Body of pancreas (tissue), 4 donors: ENCODE data around the gene EPN2.

Experiments used
- CTCF ChIP-seq, 7 experiments: fragments of 450-650 bp in 4 of 7; fragments of 200-600 bp in 3 of 7; sonication (generic) in 3 of 7; IDR thresholded peaks; one replicate each; pipeline ENCODE4 v1.5.1; 2016 to 2019; ENCODE audit warnings: antibody characterized with exemption in 7 of 7
- POLR2A ChIP-seq, 3 donors: fragments of 450-650 bp; IDR thresholded peaks; one replicate each; pipeline ENCODE4 v1.6.1; 2016; ENCODE audit warnings: antibody characterized with exemption in 3 of 3, mild to moderate bottlenecking in 2 of 3

DNA sequence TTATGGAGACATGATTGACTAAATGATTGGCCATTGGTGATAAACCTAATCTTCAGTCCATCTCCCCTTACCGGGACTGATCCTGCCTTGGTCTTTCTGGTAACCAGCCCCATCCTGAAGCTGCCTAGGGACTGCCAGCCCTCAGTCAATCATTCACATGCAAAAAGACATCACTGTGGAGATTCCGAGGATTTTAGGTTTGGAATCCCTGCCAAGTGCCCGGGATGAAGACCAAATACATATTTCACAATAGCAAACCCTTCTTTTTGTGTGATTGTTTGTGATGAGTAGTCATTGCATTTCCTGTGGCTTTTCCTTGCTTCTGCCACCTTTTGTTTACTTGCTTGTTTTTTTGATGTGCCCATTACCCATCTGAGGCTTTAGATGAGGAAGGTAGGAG is 44.0 kb downstream of the EPN2 start:
- TF ChIP-seq POLR2A (IDR thresholded peaks at IDR 0.05): no peak
- no peak for TF ChIP-seq CTCF (IDR thresholded peaks at IDR 0.05)
